ENCODE results near the gene PITHD1.
"Not testable (repeated sequence)": the region's sequence is repeated elsewhere in the genome, so short reads cannot be mapped to it uniquely, and the experiment has no call there.

PITHD1 gene

GRCh38 chr1:23825076-23825761, 47.0 kb downstream of the PITHD1 start, which contains the start of gene HMGCL:
HMGCL (minus strand) TSS chr1:23825429; CDS start chr1:23825415, 14 bp downstream.
- H3K4me3 ChIP-seq (ENCODE audit: low read depth, low read length) = peak within 1 kb of the TSS; percentile 96
- DNase-seq (ENCODE audit: low read depth) = peak; percentile 93
- no peak for TF ChIP-seq CTCF (IDR thresholded peaks at IDR 0.05; ENCODE audit: insufficient read depth, low read depth, low read length, missing control alignments)

GRCh38 chr1:23825762-23826522, 47.7 kb downstream of the PITHD1 start:
- DNase-seq (ENCODE audit: low read depth) = peak; percentile 65
- peak overlapping the region; percentile 96 for H3K4me3 ChIP-seq (ENCODE audit: low read depth, low read length)
- TF ChIP-seq CTCF (IDR thresholded peaks at IDR 0.05; ENCODE audit: insufficient read depth, low read depth, low read length, missing control alignments) = no peak

- DNase-seq (ENCODE audit: low read depth); H3K4me3 ChIP-seq (ENCODE audit: low read depth, low read length): not testable (repeated sequence)
Measured at GRCh38 chr1:23826590-23826989, 48.4 kb downstream of the PITHD1 start.

GRCh38 chr1:23827717-23828116, 49.5 kb downstream of the PITHD1 start:
- no peak for TF ChIP-seq CTCF (IDR thresholded peaks at IDR 0.05; ENCODE audit: insufficient read depth, low read depth, low read length, missing control alignments)
- no peak overlapping the region for H3K4me3 ChIP-seq (ENCODE audit: low read depth, low read length)
- DNase-seq (ENCODE audit: low read depth) = no peak

- not testable (repeated sequence) for H3K4me3 ChIP-seq (ENCODE audit: low read depth, low read length); DNase-seq (ENCODE audit: low read depth)
Measured at GRCh38 chr1:23834156-23834555, 55.9 kb downstream of the PITHD1 start.

- no peak overlapping the region for H3K4me3 ChIP-seq (ENCODE audit: low read depth, low read length)
- no peak for TF ChIP-seq CTCF (IDR thresholded peaks at IDR 0.05; ENCODE audit: insufficient read depth, low read depth, low read length, missing control alignments)
- no peak for DNase-seq (ENCODE audit: low read depth)
Measured at GRCh38 chr1:23836037-23836436, 57.8 kb downstream of the PITHD1 start.
